Endometrial microvascular endothelial cells (primary cell): ENCODE measurements around the gene TFE3. TPM values are rescaled to one million over a fixed set of nuclear protein-coding genes. Genes with fewer than 3 reads are reported as not detected.

ENCODE experiments used
- in situ Hi-C: cut with HindIII; loops from 2 replicates; pipeline ENCODE4 v1.10.0; 2017; ENCODE audit warnings: low sequenced_read_pairs, low pct_unique_long_range_greater_than_20kb; ENCODE audit errors: inconsistent ontology term
- total RNA-seq: library from RNA; depleted of rRNA; stranded (reverse); fragments of >200 nt; gene quantifications from one replicate; pipeline ENCODE4 v1.2.3, GENCODE V29; 2015; ENCODE audit errors: inconsistent ontology term

The TFE3 gene
- total RNA-seq, 1 donor from 2014 or later = 82.3 TPM

- in situ Hi-C loops = no loop called here
Measured at GRCh38 chrX:49063715-49064114, 20.6 kb upstream of the TFE3 start.

GRCh38 chrX:49061916-49062315, 18.8 kb upstream of the TFE3 start:
- in situ Hi-C loops = no loop called here

GRCh38 chrX:49061490-49061889, 18.3 kb upstream of the TFE3 start:
- in situ Hi-C loops = no loop called here

DNA sequence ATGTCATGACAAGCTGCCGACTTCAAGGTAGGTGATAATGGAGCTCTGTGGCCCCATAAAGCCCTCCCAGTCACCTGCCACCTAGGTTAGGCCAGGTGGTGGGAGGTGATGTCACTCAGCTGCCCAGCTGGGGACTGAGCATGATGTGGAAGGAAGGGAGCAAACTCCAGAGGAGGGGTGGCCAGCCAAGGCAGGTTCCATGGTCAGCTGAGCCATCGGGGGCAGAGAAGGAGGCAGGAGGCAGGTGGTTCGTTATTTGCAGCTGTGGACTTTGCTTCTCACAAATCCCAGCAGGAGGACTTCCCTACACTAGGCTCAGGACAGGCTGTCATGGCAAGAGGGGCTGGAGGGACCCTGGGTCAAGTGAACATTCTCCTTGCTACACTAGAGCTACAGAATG, 17.8 kb upstream of the TFE3 start:
- in situ Hi-C loops = no loop called here

GRCh38 chrX:49059681-49060085, 16.5 kb upstream of the TFE3 start:
- in situ Hi-C loops = no loop called here

DNA sequence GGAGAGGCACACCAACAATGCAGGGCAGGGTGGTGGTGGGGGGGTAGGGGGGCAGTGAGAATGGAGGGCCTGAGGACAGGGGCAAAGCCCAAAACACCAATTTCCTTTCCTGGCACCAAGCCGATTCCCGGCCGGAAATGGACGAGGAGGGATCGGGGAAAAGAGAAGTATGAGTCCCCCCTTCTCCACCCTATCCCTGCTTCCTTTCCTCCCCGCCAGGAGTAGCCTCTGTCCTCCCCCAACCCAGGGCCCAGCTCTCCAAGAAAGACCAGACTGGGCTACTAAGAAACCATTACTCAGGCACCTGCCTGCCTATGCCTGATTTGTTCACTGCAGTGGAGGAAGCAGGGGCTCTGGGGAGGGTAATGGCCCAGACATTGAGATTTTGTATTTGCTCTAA, 16.0 kb upstream of the TFE3 start:
- in situ Hi-C loops = no loop called here

DNA sequence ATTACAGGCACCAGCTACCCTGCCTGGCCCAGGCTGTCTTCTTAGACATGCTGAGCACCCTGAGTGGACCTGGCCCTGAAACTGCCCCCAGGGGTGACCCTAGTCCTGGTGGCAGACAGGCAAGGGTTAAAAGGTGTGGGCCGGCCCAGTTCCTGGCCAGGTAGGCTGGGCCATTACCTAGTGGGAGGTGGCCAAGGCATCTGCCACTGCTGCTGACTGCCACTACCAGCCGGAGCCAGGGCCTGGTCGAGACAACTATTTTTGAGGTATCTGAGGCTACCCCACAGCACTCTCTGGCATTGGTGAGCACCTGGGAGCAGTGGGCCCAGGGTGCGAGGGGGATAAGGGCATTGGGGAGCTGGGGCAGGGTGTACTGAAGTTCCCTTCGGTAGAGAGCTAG, 15.6 kb upstream of the TFE3 start, which contains the start of gene CCDC120:
TSS of gene CCDC120 (plus strand) at position 206 of the 400 bp plus-strand sequence. CDS start 3,043 bp downstream, outside the sequence.
- in situ Hi-C loops = no loop called here

GRCh38 chrX:49054073-49054762, 11.1 kb upstream of the TFE3 start:
- in situ Hi-C loops = no loop called here

DNA sequence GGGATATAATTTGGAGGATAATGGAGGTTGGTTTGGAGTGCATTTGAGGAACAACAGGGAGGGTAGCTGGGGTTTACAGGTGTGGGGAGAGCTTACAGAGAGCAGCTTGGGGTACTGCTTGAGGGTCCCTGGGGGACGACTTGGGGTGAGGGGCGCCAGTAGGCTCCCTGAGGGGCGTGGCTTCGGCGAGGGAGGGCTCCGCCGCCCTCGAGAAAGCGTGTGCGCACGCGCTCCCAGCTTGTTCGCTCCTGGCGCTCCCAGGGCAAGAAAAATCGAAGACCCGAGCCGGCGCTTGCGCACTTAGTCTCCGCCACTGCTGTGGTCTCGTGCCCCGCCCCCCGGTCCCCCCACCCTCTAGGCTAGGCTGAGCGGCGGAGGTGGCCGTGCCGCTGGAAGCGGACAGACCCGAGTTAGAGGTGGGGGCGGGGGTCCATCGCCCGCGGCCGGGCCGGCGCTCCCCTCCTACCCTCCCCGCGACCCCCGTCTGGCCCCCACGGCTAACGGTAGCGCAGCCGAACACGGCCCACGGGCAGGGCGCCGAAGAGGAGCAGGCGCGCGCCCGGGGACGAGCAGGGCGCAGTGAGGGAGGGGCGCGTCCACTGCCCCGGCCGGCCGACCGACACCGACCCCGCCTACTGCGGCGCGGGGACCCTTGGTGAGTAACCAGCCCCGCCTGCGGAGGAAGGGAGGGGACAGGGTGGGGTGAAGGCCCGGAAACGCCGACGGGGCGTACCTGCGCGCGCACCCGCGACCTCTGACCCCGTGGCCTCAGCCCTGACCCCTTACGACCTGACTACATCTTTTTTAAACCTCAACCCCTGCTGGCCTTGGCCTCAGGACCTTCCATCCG, 10.3 kb upstream of the TFE3 start:
- in situ Hi-C loops = no loop called here

DNA sequence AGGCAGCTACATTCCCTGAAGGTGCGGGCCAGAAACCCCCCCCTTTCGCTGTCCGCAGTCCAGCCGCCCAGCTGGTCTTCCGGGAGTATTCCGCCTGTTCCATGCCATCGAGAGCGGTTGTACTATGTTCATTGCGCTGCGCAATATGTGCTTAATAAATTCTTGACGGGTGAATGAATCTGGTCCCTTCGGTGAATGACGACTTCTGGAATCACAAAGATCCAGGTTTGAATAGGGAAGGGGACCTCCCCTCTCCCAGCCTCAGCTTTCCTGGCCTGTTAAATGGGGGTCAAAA, 777 bp upstream of the TFE3 start:
- in situ Hi-C loops = no loop called here

- in situ Hi-C loops = no loop called here
Measured at GRCh38 chrX:49042581-49043219, 457 bp downstream of the TFE3 start.

DNA sequence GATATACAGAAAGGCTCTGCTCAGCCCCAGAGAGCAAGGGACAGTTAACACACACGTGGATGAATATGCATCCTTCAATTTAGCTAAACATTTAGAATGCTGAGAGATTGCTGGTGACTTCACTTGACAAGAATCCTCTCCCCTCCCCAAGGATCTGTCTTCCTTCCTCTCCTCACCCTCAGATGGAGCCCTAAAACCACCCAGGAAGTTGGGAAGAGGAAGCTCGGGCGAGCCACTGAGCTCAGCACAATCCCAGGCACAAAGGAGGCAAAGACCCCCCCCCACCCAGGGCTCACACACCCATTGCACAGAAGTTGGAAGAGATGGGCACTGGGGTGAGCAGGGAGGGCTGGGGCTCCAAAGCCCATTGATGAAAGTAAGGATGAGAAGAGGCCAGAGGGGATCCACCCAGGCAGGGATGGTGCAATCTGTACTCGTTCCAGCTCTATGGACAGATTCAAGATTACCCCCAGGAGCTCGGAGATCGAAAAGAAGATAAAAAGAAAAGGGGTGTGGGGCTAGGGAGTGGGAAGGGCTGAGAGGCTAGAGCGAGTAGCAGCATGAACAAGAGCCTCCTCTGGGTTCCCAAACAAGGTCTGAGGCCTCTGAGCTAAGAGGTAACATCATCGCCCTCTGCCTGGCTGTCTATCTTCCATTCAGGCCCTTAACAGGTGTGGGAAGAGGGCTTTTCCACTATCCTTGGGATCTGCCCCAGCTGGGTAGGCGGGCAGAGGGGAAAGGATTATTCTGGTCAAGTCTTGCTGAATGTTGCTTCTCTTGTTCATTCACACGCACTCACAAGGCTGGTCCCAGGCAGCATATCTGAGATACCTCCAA, 1.2 kb downstream of the TFE3 start:
- in situ Hi-C loops = no loop called here

DNA sequence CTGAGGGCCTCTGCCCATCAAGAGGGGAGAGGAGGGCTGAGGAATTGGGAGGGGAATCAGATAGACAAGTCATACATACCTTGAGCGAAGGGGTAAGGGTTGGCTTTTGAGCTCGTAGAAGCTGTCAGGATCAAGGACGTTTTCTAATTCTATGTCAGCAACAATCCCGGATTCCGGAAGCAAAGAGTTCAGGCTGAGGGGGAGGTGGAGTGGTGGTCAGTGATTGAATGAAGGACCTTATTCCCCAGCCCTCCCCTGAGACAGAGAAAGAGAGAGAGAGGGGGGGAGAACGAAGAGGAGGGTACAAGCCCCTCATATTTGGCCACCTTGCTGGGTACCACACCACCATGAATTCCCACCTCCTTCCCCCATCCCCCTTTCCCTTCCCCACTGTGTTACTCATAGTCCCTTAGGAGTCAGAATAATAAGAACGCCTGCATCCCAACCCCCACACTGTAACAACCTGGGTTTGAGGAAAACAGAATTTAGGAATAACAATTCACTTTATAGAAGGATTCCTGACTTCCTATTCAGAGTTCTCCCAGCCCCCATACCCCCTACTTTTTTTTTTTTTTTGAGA, 2.7 kb downstream of the TFE3 start:
- in situ Hi-C loops = no loop called here

DNA sequence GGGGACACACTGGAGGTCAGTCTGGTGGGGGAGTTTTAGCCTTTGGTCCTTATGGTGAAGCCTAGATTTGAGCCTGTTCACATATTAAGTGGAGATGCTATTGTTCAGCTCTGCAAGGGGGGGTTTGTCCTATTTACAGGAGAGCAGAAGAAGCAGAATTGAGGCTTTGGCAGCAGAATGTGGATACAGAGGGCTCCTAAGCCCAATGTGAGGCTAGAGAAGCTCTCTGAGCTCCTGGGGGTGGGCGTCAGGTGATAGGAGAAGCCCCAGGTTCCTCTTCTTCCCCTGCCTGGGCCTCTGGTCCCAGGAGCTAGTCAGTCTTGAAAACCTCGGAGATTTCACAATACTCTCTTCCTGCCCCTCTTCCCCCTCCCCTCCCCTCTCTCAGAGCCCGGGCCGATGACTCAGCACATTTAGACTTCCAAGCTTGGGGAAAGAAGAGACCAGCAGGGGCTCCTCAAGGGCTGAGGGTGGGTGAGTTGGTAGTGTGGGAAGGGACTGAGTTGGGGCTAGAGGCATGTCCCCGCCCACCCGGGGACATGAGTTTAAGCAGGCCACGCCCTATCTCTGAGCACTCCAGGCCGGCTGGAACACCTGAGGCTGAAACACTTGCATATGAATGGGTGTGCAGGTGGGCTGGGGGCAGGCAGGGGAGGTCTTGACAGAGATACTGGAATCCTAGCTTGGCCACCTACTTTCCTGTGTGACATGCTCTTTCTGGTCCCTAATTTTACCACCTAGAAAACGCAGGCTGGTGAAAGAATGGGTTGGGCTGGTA, 3.4 kb downstream of the TFE3 start:
- in situ Hi-C loops = no loop called here

GRCh38 chrX:49037883-49038475, 5.2 kb downstream of the TFE3 start:
- in situ Hi-C loops = no loop called here

DNA sequence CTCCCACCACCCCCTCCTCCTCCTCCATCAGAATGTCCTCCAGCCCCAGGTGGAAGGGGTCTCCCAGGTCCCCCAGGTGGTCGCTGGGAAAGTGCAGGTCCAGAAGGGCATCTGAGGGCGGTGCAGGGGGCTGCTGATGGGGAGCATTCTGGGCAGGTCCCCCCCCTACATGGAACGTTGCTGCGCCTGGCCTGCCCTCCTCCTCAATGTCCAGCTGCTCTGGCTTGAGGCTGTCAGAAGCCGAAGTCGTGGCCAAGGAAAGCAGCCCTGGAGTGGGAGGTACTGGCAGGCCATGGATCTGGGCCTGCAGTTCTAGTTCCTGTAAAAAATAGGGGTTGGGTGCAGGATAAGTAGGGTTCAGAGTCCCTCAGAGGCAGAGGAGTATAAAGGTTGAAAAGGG, 12.9 kb downstream of the TFE3 start:
- in situ Hi-C loops = no loop called here

- in situ Hi-C loops = no loop called here
Measured at GRCh38 chrX:49029876-49030275, 13.3 kb downstream of the TFE3 start.
